ENCODE measurements around the gene CLEC4G. TPM values are rescaled to one million over a fixed set of nuclear protein-coding genes. Genes with fewer than 3 reads are reported as not detected.
A peak's percentile ranks its signal among the peaks of the same experiment; 100 is the strongest.

CLEC4G gene
- polyA plus RNA-seq, 2 of the 4 experiments (the other 2 are of a cell fraction) = not detected

DNA sequence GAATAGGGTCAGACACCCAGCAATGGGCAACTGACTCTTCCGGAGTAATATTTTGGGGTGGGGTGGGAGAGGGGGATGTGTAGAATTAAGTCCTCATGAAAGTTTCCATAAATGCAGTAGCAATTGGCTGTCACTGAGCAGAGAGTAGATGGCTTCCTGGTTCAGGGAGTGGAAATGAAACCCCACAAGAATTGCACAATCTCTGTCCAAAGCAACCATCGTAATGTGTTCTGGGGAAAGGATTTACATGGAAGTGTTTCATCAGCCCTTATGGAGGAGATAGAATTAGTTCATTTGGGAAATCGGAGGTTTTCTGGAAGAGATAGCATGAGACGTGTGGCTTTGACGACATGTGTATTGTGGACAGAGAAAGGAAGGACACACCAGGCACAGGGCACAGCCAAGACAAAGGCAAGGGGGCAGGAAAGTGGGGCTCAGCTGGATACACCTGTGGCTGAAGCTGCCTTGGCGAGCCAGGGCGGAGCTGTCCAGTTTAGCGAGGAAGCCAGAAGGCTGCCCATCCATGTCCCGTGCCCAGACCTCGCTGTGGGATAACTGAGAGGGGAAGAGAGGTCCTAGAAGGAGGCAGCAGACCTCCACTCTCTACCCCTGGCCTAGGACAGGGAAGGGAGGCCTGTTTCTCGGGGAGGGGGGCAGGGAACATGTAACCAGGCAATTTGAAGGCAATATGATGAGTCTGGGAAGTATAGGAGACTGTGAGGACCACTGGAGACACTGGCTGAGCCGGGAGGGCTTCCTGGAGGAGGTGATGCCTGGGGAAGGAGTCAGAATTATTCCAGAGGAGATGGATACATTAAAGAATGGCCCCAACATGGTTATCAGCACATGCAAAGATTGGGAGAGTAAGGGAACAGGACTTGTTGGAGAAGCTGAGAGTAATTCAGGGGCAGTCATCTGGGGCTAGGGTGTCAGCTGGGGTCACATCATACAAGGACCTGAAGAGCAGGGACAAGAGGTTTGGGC, 2.6 kb upstream of the CLEC4G start:
- ChIA-PET CTCF (interaction anchor here (0.9 to 1.7 kb wide), 3 partner anchors 12 to 64 kb away, joined by 3 to 4 read pairs (median 3); partner anchors contain the start of gene TRAPPC5), POLR2A (no interaction called here)
- ATAC-seq (no peak), FAIRE-seq (no peak), DNase-seq (ENCODE audit: low read depth in 1 of 2, low spot score in 1 of 2) (no peak)
- TF ChIP-seq CEBPB (IDR thresholded peaks at IDR 0.05) (peak in 1 of 2 experiments; percentile 28; a peak in 1 of 4 replicates), ZFP36 (IDR thresholded peaks at IDR 0.05; ENCODE audit: borderline replicate concordance, partially characterized antibody) (peak; percentile 63)
- TF ChIP-seq, protein P1, sequence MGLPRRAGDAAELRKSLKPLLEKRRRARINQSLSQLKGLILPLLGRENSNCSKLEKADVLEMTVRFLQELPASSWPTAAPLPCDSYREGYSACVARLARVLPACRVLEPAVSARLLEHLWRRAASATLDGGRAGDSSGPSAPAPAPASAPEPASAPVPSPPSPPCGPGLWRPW (IDR thresholded peaks at IDR 0.05) = no peak
- WGBS (ENCODE audit: missing lambda C conversion rate) = 26% methylated on average over 11 of the region's 12 CpGs
- no peak overlapping the region for H3K4me3 ChIP-seq
- H3K9me3 ChIP-seq = no peaks in the 10 kb centered on the region
- no peaks in the 10 kb centered on the region for H3K4me1 ChIP-seq
- 0 out of 3 replicates have a peak overlapping the region, but pooled peaks have one; percentile 5 for H3K4me2 ChIP-seq
- no peak overlapping the region for H3K27ac ChIP-seq

DNA sequence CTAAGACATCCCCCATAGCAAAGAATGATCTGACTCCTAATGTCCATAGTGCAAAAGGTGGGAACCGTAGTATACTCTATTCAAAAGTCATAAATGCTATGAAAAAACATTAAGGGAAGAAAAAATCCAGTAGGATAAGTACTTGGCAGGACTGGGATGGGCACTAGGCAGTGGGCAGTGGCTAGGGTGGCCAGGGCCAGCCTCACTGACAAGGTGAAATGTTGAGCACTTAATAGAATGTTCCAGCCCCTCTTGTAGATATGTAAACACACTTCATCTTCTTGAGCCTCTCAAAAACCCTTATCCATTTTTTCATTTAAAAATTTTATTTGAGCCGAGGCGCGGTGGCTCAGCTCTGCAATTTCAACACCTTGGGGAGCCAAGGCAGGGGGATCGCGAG, 1.5 kb upstream of the CLEC4G start:
- Histone ChIP-seq H3K9me3 (no peaks in the 10 kb centered on the region), H3K4me1 (no peaks in the 10 kb centered on the region), H3K4me2 (no peak overlapping the region), H3K4me3 (no peak overlapping the region), H3K27ac (no peak overlapping the region)
- ATAC-seq (no peak), FAIRE-seq (no peak), DNase-seq (ENCODE audit: low read depth in 1 of 2, low spot score in 1 of 2) (no peak)
- WGBS (ENCODE audit: missing lambda C conversion rate) = 40% methylated on average over 6 of the region's 6 CpGs
- ChIA-PET CTCF (interaction anchor here (0.6 kb wide), 2 partner anchors 65 to 426 kb away, joined by 3 read pairs; no protein-coding TSS in a partner anchor), POLR2A (no interaction called here)
- TF ChIP-seq RFX5 (IDR thresholded peaks at IDR 0.05) = no peak
- TF ChIP-seq HEYL (CRISPR knock-in tag; IDR thresholded peaks at IDR 0.05) = no peak
- no peak for TF ChIP-seq NR3C1 (IDR thresholded peaks at IDR 0.05)
- no peak for TF ChIP-seq RNF2 (IDR thresholded peaks at IDR 0.05; ENCODE audit: borderline replicate concordance, low read depth)
- TF ChIP-seq RAD21 (conservative IDR thresholded peaks at IDR 0.05 in 1 of 2, IDR thresholded peaks at IDR 0.05 in 1 of 2) = no peak

DNA sequence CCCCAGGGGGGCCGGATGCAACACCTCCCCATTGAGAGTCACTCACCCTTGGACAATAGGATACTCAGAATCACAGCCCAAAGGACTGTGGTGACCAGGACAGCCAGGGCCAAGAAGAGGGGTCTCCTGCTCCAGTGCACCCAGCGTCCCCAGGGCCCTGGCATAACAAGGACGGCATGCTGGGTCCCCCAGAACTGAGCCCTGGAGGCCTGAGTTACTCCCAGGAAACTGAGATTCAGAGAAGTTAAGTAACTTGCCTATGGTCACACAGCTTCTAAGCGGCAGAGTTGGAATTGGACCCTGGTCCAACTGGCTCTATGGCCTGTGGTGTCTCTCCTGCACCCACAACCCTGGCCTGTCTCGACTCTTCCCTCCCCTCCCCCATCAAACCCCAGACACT, 295 bp downstream of the CLEC4G start:
- no peak overlapping the region for H3K27ac ChIP-seq
- H3K9me3 ChIP-seq = no peaks in the 10 kb centered on the region
- no peak overlapping the region for H3K4me3 ChIP-seq
- no peaks in the 10 kb centered on the region for H3K4me1 ChIP-seq
- TF ChIP-seq BHLHE40 (IDR thresholded peaks at IDR 0.05; ENCODE audit: low read depth, low read length) (no peak), POLR2A (IDR thresholded peaks at IDR 0.05; ENCODE audit: low read length) (no peak), KDM5A (IDR thresholded peaks at IDR 0.05) (no peak), HOXA7 (CRISPR knock-in tag; IDR thresholded peaks at IDR 0.05) (no peak), CBX2 (IDR thresholded peaks at IDR 0.05; ENCODE audit: borderline replicate concordance, low read depth) (no peak), MAFK (IDR thresholded peaks at IDR 0.05; ENCODE audit: partially characterized antibody) (no peak), RARB (CRISPR knock-in tag; IDR thresholded peaks at IDR 0.05) (no peak), POLR2AphosphoS2 (conservative IDR thresholded peaks at IDR 0.05; ENCODE audit: low read length) (no peak), FOSB (CRISPR knock-in tag; IDR thresholded peaks at IDR 0.05) (no peak), ZNF302 (CRISPR knock-in tag; IDR thresholded peaks at IDR 0.05) (no peak), EHF (CRISPR knock-in tag; IDR thresholded peaks at IDR 0.05) (no peak), TP53 (CRISPR knock-in tag; IDR thresholded peaks at IDR 0.05) (no peak), FOXS1 (CRISPR knock-in tag; IDR thresholded peaks at IDR 0.05) (no peak), EP300 (IDR thresholded peaks at IDR 0.05) (no peak), CHD2 (IDR thresholded peaks at IDR 0.05; ENCODE audit: low read length, partially characterized antibody) (no peak)
- TF ChIP-seq, protein P2, sequence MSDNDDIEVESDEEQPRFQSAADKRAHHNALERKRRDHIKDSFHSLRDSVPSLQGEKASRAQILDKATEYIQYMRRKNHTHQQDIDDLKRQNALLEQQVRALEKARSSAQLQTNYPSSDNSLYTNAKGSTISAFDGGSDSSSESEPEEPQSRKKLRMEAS (IDR thresholded peaks at IDR 0.05) = no peak
- TF ChIP-seq, protein P3, sequence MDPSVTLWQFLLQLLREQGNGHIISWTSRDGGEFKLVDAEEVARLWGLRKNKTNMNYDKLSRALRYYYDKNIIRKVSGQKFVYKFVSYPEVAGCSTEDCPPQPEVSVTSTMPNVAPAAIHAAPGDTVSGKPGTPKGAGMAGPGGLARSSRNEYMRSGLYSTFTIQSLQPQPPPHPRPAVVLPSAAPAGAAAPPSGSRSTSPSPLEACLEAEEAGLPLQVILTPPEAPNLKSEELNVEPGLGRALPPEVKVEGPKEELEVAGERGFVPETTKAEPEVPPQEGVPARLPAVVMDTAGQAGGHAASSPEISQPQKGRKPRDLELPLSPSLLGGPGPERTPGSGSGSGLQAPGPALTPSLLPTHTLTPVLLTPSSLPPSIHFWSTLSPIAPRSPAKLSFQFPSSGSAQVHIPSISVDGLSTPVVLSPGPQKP (IDR thresholded peaks at IDR 0.05; ENCODE audit: low read depth, low read length) = no peak
- TF ChIP-seq, protein P4, sequence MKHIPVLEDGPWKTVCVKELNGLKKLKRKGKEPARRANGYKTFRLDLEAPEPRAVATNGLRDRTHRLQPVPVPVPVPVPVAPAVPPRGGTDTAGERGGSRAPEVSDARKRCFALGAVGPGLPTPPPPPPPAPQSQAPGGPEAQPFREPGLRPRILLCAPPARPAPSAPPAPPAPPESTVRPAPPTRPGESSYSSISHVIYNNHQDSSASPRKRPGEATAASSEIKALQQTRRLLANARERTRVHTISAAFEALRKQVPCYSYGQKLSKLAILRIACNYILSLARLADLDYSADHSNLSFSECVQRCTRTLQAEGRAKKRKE (CRISPR knock-in tag; IDR thresholded peaks at IDR 0.05; ENCODE audit: low read depth) = no peak
- TF ChIP-seq, protein P5, sequence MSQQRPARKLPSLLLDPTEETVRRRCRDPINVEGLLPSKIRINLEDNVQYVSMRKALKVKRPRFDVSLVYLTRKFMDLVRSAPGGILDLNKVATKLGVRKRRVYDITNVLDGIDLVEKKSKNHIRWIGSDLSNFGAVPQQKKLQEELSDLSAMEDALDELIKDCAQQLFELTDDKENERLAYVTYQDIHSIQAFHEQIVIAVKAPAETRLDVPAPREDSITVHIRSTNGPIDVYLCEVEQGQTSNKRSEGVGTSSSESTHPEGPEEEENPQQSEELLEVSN (IDR thresholded peaks at IDR 0.05; ENCODE audit: borderline replicate concordance, low read depth) = no peak
- 50% methylated on average over 2 of the region's 5 CpGs for WGBS (ENCODE audit: missing lambda C conversion rate)
- ChIA-PET CTCF (no interaction called here), POLR2A (no interaction called here)
- DNase-seq (ENCODE audit: low read depth in 1 of 2, low spot score in 1 of 2) (no peak), ATAC-seq (no peak), FAIRE-seq (no peak)
- no peak overlapping the region for H3K4me2 ChIP-seq
